H1 (cell line): ENCODE data around the gene TRAIP. TPM values are rescaled to one million over a fixed set of nuclear protein-coding genes. Genes with fewer than 3 reads are reported as not detected.

Source experiments
- CBX5 ChIP-seq: fragments of 300-800, 300-1000 bp; sonication (generic); IDR thresholded peaks from 2 replicates; pipeline ENCODE4 v1.7.1; 2016; ENCODE audit warnings: antibody characterized with exemption, low read length, low read depth
- CBX8 ChIP-seq: fragments of 300-800, 300-1000 bp; sonication (generic); IDR thresholded peaks from 2 replicates; pipeline ENCODE4 v1.7.1; 2016; ENCODE audit warnings: low read depth, low read length, borderline replicate concordance
- POLR2A ChIP-seq, 2 experiments: IDR thresholded peaks; 1 replicate in 1 of 2; 2 replicates in 1 of 2; pipeline ENCODE4 v1.6.1; 2011; ENCODE audit warnings: low read depth in 2 of 2, low read length in 2 of 2, mild to moderate bottlenecking in 2 of 2; ENCODE audit errors: control extremely low read depth in 1 of 2
- RFX5 ChIP-seq: IDR thresholded peaks from 2 replicates; pipeline ENCODE4 v1.6.1; 2011; ENCODE audit warnings: low read depth, low read length, improper control_type of control experiment, borderline replicate concordance
- RXRA ChIP-seq: IDR thresholded peaks from 2 replicates; pipeline ENCODE4 v1.6.1; 2011; ENCODE audit warnings: low read depth, mild to moderate bottlenecking, low read length, moderate library complexity; ENCODE audit not compliant: insufficient read depth
- SIN3A ChIP-seq, 2 experiments: IDR thresholded peaks in 1 of 2; conservative IDR thresholded peaks in 1 of 2; 2 replicates each; pipeline ENCODE4 v1.6.1; 2011 to 2012; ENCODE audit warnings: low read length in 2 of 2, improper control_type of control experiment in 1 of 2, low read depth in 1 of 2, mild to moderate bottlenecking in 1 of 2
- polyA plus RNA-seq, 7 experiments: library from polyadenylated mRNA; depleted of rRNA in 3 of 7; stranded (reverse) in 5 of 7; unstranded in 2 of 7; fragments of >200 nt in 5 of 7; fragments of 200-250 nt in 2 of 7; gene quantifications; 1 replicate in 5 of 7; 2 replicates in 1 of 7; 4 replicates in 1 of 7; pipeline versions ENCODE4 v1.2.1 to v1.2.3, GENCODE V29; 2011 to 2013; ENCODE audit warnings: missing spikeins in 2 of 7, mixed read lengths in 2 of 7
- total RNA-seq: library from RNA; stranded (reverse); fragmentation: NEBNext Ultra II Directional; extraction: Animal tissue kit (Norgen Biotek cat#: 25700); gene quantifications from 2 replicates; pipeline ENCODE4 v1.2.1, GENCODE V29; 2021
- TF ChIP-seq, protein P1 (sequence below): fragments of 300-600 bp; sonication (generic); IDR thresholded peaks from 2 replicates; pipeline ENCODE4 v1.7.1; 2012; ENCODE audit warnings: low read length, moderate library complexity, mild to moderate bottlenecking, inconsistent platforms; ENCODE audit not compliant: insufficient replicate concordance
- TF ChIP-seq, protein P2 (sequence below): IDR thresholded peaks from 2 replicates; pipeline ENCODE4 v1.6.1; 2012; ENCODE audit warnings: inconsistent platforms

The TRAIP gene
- total and polyA plus RNA-seq, 2 of the 8 experiments (the other 6 are each of a cell fraction or from before 2014, with no cell fraction given): 27.7 to 28.1 TPM

DNA sequence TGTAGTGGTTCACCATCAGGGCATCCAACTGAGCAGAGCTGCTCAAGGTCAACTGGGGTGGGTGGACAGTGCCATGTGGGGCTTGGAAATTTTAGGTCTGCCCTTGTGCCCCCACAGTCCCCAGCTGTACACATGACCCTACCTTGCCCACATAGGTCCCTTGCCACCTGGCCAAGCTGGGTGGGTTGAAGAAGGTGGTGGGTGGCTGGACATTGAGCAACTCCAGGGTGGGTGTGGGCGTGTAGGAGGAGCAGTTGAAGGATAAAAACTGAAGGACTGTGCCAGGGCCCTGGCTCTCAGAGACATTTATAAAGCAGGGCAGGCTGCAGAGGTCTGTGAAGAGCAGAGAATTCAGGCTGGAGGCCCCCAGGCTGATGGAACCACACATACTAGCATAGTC is 57.3 kb downstream of the TRAIP start (continued):
- TF ChIP-seq, protein P1, sequence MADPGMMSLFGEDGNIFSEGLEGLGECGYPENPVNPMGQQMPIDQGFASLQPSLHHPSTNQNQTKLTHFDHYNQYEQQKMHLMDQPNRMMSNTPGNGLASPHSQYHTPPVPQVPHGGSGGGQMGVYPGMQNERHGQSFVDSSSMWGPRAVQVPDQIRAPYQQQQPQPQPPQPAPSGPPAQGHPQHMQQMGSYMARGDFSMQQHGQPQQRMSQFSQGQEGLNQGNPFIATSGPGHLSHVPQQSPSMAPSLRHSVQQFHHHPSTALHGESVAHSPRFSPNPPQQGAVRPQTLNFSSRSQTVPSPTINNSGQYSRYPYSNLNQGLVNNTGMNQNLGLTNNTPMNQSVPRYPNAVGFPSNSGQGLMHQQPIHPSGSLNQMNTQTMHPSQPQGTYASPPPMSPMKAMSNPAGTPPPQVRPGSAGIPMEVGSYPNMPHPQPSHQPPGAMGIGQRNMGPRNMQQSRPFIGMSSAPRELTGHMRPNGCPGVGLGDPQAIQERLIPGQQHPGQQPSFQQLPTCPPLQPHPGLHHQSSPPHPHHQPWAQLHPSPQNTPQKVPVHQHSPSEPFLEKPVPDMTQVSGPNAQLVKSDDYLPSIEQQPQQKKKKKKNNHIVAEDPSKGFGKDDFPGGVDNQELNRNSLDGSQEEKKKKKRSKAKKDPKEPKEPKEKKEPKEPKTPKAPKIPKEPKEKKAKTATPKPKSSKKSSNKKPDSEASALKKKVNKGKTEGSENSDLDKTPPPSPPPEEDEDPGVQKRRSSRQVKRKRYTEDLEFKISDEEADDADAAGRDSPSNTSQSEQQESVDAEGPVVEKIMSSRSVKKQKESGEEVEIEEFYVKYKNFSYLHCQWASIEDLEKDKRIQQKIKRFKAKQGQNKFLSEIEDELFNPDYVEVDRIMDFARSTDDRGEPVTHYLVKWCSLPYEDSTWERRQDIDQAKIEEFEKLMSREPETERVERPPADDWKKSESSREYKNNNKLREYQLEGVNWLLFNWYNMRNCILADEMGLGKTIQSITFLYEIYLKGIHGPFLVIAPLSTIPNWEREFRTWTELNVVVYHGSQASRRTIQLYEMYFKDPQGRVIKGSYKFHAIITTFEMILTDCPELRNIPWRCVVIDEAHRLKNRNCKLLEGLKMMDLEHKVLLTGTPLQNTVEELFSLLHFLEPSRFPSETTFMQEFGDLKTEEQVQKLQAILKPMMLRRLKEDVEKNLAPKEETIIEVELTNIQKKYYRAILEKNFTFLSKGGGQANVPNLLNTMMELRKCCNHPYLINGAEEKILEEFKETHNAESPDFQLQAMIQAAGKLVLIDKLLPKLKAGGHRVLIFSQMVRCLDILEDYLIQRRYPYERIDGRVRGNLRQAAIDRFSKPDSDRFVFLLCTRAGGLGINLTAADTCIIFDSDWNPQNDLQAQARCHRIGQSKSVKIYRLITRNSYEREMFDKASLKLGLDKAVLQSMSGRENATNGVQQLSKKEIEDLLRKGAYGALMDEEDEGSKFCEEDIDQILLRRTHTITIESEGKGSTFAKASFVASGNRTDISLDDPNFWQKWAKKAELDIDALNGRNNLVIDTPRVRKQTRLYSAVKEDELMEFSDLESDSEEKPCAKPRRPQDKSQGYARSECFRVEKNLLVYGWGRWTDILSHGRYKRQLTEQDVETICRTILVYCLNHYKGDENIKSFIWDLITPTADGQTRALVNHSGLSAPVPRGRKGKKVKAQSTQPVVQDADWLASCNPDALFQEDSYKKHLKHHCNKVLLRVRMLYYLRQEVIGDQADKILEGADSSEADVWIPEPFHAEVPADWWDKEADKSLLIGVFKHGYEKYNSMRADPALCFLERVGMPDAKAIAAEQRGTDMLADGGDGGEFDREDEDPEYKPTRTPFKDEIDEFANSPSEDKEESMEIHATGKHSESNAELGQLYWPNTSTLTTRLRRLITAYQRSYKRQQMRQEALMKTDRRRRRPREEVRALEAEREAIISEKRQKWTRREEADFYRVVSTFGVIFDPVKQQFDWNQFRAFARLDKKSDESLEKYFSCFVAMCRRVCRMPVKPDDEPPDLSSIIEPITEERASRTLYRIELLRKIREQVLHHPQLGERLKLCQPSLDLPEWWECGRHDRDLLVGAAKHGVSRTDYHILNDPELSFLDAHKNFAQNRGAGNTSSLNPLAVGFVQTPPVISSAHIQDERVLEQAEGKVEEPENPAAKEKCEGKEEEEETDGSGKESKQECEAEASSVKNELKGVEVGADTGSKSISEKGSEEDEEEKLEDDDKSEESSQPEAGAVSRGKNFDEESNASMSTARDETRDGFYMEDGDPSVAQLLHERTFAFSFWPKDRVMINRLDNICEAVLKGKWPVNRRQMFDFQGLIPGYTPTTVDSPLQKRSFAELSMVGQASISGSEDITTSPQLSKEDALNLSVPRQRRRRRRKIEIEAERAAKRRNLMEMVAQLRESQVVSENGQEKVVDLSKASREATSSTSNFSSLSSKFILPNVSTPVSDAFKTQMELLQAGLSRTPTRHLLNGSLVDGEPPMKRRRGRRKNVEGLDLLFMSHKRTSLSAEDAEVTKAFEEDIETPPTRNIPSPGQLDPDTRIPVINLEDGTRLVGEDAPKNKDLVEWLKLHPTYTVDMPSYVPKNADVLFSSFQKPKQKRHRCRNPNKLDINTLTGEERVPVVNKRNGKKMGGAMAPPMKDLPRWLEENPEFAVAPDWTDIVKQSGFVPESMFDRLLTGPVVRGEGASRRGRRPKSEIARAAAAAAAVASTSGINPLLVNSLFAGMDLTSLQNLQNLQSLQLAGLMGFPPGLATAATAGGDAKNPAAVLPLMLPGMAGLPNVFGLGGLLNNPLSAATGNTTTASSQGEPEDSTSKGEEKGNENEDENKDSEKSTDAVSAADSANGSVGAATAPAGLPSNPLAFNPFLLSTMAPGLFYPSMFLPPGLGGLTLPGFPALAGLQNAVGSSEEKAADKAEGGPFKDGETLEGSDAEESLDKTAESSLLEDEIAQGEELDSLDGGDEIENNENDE: no peak
- no peak for TF ChIP-seq RXRA
- no peak for TF ChIP-seq POLR2A (IDR thresholded peaks at IDR 0.05; ENCODE audit: control extremely low read depth in 1 of 2, low read depth in 2 of 2, low read length in 2 of 2)
- TF ChIP-seq, protein P2, sequence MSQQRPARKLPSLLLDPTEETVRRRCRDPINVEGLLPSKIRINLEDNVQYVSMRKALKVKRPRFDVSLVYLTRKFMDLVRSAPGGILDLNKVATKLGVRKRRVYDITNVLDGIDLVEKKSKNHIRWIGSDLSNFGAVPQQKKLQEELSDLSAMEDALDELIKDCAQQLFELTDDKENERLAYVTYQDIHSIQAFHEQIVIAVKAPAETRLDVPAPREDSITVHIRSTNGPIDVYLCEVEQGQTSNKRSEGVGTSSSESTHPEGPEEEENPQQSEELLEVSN: no peak
- TF ChIP-seq CBX5: no peak
- no peak for TF ChIP-seq RFX5
- no peak for TF ChIP-seq CBX8
- no peak for TF ChIP-seq SIN3A (conservative IDR thresholded peaks at IDR 0.05 in 1 of 2, IDR thresholded peaks at IDR 0.05 in 1 of 2; ENCODE audit: low read depth in 1 of 2, low read length in 2 of 2)
